ENCODE data around the gene CTF1.

The CTF1 gene

GRCh38 chr16:30910427-30911029, 14.1 kb downstream of the CTF1 start:
- no peaks in the 10 kb centered on the region for H3K9me3 ChIP-seq (ENCODE audit: control insufficient read depth, insufficient read depth, low read length)
- no peaks in the 10 kb centered on the region; the same call in 1 of the 2 replicates for H3K4me1 ChIP-seq (ENCODE audit: insufficient read depth, low read length)
- H3K36me3 ChIP-seq (ENCODE audit: insufficient read depth, low read length): no peaks in the 10 kb centered on the region
- H3K9ac ChIP-seq (ENCODE audit: low read depth, low read length): no peak overlapping the region

GRCh38 chr16:30912794-30913412, 16.5 kb downstream of the CTF1 start:
- Histone ChIP-seq H3K36me3 (ENCODE audit: insufficient read depth, low read length) (no peaks in the 10 kb centered on the region), H3K9ac (ENCODE audit: low read depth, low read length) (no peak overlapping the region), H3K4me1 (ENCODE audit: insufficient read depth, low read length) (peaks cover 3% of the 10 kb centered on the region; the same call in 1 of the 2 replicates), H3K9me3 (ENCODE audit: control insufficient read depth, insufficient read depth, low read length) (no peaks in the 10 kb centered on the region)

DNA sequence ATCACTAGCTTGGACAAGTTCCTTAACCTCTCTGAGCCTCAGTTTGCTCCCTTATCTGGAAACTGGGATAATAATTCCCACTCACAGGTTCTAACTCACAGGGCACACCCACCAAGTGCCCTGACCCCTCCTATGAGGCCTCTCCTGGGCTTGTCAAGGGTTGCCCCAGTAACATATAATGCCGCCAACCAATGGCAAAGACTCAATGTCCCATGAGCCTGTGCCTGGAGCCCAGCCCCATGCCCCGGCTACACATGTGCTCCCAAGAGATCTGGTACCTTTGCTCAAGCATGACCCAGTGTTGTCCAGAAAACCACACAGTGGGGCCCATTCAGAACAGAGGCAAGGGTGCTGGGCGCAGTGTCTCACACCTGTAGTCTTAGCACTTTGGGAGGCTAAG, 18.4 kb downstream of the CTF1 start:
- Histone ChIP-seq H3K9me3 (ENCODE audit: control insufficient read depth, insufficient read depth, low read length) (no peaks in the 10 kb centered on the region), H3K4me1 (ENCODE audit: insufficient read depth, low read length) (peaks cover 3% of the 10 kb centered on the region; the same call in 1 of the 2 replicates), H3K36me3 (ENCODE audit: insufficient read depth, low read length) (no peaks in the 10 kb centered on the region), H3K9ac (ENCODE audit: low read depth, low read length) (no peak overlapping the region)

- H3K4me1 ChIP-seq (ENCODE audit: insufficient read depth, low read length): peaks cover 3% of the 10 kb centered on the region; the same call in 1 of the 2 replicates
- H3K9ac ChIP-seq (ENCODE audit: low read depth, low read length): no peak overlapping the region
- H3K9me3 ChIP-seq (ENCODE audit: control insufficient read depth, insufficient read depth, low read length): no peaks in the 10 kb centered on the region
- no peaks in the 10 kb centered on the region for H3K36me3 ChIP-seq (ENCODE audit: insufficient read depth, low read length)
These were observed 22.2 kb downstream of the CTF1 start for GRCh38 chr16:30918614-30919013.

GRCh38 chr16:30920891-30921290, 24.5 kb downstream of the CTF1 start:
- no peak overlapping the region for H3K9ac ChIP-seq (ENCODE audit: low read depth, low read length)

DNA sequence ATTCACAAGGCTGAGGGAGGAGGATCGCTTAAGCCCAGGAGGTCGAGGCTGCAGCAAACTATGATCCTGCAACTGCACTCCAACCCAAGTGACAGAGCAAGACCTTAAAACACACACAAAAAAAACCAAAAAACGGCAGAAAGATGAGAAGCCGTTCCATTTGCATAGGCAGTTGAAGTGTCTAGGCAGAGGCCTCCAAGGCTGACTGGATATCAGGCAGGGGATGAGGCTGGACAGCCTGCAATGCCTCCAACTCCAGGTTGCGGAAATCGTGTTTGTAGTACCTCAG, 25.0 kb downstream of the CTF1 start:
- Histone ChIP-seq H3K9ac (ENCODE audit: low read depth, low read length) (peak overlapping the region; percentile 85; the same call in 1 of the 2 replicates), H3K36me3 (ENCODE audit: insufficient read depth, low read length) (no peaks in the 10 kb centered on the region), H3K4me1 (ENCODE audit: insufficient read depth, low read length) (no peaks in the 10 kb centered on the region; the same call in 1 of the 2 replicates), H3K9me3 (ENCODE audit: control insufficient read depth, insufficient read depth, low read length) (no peaks in the 10 kb centered on the region)

More at GRCh38 chr16:30920891-30921290, 24.5 kb downstream of the CTF1 start:
- Histone ChIP-seq H3K36me3 (ENCODE audit: insufficient read depth, low read length) (no peaks in the 10 kb centered on the region), H3K9me3 (ENCODE audit: control insufficient read depth, insufficient read depth, low read length) (no peaks in the 10 kb centered on the region), H3K4me1 (ENCODE audit: insufficient read depth, low read length) (peaks cover 3% of the 10 kb centered on the region; the same call in 1 of the 2 replicates)

DNA sequence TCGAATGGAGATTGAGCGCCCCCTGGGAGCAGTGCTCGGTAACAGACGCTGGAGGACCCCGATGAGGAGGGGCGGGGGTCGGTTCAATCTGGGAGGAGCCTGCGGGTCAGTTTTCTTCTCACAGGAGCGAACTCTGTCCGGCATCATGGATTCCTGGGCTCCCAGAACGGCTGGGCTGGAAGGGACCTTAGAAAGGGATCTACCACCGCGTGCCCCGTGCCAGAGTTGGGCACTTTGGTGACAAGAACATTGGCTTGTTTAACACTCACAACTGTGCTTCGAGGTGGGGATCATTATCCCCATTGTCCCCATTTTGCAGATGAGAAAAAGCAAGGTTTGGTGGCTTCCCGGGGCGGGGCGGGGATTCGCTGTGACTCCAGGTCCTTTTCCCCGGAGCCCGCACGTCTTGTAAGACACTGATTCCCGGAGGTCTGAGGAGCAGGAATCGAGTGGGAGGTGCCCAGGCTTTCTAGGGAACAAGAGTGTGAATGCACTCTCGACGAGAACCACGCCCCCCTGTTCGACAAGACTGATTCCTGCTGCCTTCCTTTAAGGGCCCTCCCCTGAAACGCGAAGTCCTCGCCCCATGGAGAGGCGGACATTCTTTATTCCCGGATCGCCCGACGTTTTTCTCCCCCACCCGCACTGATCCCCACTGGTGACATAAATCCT, 25.5 kb downstream of the CTF1 start:
- Histone ChIP-seq H3K9ac (ENCODE audit: low read depth, low read length) (peak overlapping the region; percentile 85), H3K36me3 (ENCODE audit: insufficient read depth, low read length) (no peaks in the 10 kb centered on the region), H3K9me3 (ENCODE audit: control insufficient read depth, insufficient read depth, low read length) (no peaks in the 10 kb centered on the region), H3K4me1 (ENCODE audit: insufficient read depth, low read length) (no peaks in the 10 kb centered on the region; the same call in 1 of the 2 replicates)

DNA sequence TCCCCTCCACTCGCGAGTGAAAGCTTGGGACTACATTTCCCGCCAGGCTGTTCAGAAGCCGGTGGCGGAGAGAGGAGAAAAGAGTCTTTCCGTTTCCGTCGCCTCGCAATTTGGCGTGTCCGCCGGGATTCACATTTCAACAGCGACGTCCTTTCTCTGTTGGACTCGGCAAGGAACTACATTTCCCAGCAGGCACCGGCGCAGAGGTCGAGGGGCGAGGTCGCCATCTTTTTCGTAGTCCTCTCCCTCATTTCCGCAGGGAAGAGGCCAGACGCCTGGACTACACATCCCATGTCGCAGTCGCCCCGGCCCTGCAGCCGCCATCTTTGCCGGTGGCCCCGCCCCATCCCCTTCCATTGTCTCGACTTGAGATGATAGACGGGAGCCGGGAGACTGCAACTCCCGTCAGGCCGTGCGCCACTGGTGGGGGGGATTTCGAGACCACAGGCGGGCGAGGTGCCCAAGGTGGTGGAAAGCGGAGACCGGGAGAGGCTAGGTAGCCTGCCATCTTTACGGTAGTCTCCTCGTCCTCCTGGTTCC, 26.1 kb downstream of the CTF1 start:
- Histone ChIP-seq H3K9me3 (ENCODE audit: control insufficient read depth, insufficient read depth, low read length) (no peaks in the 10 kb centered on the region), H3K36me3 (ENCODE audit: insufficient read depth, low read length) (no peaks in the 10 kb centered on the region), H3K4me1 (ENCODE audit: insufficient read depth, low read length) (no peaks in the 10 kb centered on the region; the same call in 1 of the 2 replicates), H3K9ac (ENCODE audit: low read depth, low read length) (peak overlapping the region; percentile 85)

DNA sequence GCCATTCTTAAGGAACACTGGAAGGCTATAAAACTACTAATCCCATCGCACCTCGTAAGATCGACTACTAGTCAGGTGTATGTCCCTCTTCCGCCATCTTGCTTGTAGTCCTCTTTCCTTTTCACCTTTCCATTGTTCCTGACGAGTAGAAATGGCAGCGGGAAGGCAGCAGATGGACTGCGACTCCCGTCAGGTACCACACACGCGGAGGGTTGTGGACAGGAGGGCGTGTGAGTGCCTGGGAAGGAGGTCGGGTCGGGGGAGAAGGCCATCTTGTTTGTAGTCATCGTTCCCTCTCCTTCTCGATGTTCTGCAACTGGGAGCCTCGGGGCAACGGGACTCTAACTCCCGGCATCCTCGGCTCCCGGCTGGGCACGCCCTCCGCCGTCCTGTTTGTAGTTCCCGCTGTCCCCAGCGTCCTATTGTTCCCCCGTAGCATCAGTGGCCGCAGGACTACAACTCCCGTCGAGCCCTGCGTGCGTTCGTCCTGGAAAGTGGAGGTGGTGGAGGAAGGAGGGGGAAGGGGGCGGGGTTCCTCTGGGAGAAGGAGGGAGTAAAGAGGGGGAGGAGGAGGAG, 26.6 kb downstream of the CTF1 start:
- no peaks in the 10 kb centered on the region for H3K9me3 ChIP-seq (ENCODE audit: control insufficient read depth, insufficient read depth, low read length)
- H3K4me1 ChIP-seq (ENCODE audit: insufficient read depth, low read length): no peaks in the 10 kb centered on the region; the same call in 1 of the 2 replicates
- peak overlapping the region; percentile 65 for H3K9ac ChIP-seq (ENCODE audit: low read depth, low read length)
- no peaks in the 10 kb centered on the region for H3K36me3 ChIP-seq (ENCODE audit: insufficient read depth, low read length)

DNA sequence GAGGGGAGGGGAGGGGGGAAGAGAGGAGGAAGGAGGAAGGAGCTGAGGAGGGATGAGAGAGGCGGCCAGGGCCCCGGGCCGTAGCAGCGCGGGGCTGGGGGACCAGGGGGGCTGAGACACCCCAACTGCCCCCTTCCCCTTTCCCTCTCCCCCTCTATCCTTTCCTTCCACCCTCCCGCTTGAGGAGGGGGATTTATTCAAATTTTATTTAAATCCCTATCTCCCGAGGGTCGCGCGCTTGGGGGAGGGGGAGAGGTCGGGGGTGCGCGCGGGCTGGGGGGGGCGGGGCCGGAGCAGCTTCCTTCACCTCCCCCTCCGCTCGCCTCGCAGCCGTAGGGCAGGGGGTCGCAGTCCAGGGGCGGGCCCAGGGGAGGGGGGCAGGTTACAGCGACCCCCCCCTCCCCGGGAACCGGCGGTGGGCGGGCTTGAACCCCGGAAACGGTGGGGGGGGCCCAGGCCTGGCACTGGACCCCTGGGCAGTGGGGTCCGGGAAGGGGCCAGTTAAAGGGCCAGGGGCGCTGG, 27.2 kb downstream of the CTF1 start, which contains the start of gene FBXL19:
Gene FBXL19, plus strand, starts transcription at position 19 of the 522 bp plus-strand sequence. CDS start 2,183 bp downstream, outside the sequence.
- Histone ChIP-seq H3K36me3 (ENCODE audit: insufficient read depth, low read length) (no peaks in the 10 kb centered on the region), H3K9me3 (ENCODE audit: control insufficient read depth, insufficient read depth, low read length) (no peaks in the 10 kb centered on the region), H3K4me1 (ENCODE audit: insufficient read depth, low read length) (no peaks in the 10 kb centered on the region; the same call in 1 of the 2 replicates), H3K9ac (ENCODE audit: low read depth, low read length) (peak within 1 kb of the TSS; percentile 85)

DNA sequence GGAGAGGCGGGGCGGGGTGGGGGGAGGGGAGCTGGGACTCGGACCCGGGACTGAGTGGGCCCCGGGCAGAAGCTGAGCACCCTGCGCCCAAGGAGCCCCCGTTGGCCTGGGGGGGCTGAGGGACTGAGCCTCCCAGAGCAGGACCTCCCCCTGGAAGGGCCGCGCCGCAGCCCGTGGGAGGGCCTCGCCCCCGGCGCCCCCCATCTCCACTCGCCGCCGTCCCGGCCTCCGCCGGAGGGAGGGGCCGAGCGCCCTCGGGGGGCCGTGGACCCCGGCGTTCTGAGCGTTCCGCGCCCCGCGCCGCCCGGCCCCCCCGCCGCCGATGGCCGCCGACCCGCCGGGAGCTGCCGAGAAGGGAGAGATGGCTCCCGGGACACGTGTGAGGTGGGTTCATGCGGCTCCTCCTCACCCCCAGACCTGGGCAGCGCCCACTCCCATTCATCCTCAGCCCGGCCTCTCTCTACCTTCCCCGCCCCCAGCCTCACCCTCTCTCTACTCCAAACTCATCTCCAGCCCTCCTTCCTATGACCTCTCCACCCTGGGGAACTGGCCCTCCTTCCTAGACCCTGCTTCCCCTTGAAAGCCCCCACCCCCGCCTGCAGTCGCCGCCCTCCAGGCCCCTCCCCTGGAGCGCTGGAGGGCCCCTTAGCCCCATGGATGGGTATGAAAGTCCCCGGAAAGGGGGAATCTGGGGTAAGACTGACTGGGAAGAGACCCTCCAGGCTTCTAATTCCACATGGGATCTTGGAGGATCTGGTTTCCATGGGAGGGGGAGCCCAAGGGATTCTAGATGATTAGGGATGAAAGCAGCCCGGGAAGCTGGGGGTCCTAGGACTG, 27.9 kb downstream of the CTF1 start:
- Histone ChIP-seq H3K4me1 (ENCODE audit: insufficient read depth, low read length) (no peaks in the 10 kb centered on the region; the same call in 1 of the 2 replicates), H3K9me3 (ENCODE audit: control insufficient read depth, insufficient read depth, low read length) (no peaks in the 10 kb centered on the region), H3K36me3 (ENCODE audit: insufficient read depth, low read length) (no peaks in the 10 kb centered on the region), H3K9ac (ENCODE audit: low read depth, low read length) (peak overlapping the region; percentile 49)

DNA sequence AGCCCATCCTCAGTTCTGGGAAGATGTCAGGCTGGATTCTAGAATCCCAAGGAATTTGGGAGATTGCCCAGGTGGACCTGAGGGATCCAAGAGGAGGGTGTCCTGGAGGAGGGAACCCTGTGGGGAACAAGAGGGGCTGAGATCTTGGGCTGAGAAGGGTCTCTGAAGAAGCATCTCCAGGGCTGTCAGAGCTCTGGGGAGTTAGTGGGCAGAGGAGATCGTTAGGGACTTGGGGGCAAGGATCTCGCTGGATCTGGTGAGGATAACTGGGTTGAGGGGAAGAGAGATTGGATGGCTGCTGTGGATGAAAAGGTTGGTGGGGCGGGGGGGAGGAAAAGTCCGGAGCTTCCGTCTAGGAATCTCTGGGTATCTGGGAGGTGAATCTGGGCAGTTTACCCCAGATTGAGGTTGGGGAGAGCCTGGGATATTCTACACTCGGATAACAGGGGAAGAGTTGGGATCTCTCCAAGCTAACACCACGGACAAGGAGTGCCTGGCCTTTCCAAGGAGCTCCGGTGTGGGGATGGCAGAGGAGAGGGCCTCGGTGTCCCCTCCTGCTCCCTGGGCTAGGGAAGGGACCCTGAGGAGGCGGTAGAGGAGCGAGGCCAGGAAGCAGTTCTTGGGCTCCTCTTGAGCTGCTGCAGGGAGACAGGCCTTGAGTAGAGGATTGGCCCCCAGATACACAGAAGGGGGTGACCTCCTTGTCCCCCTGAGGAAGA, 28.7 kb downstream of the CTF1 start:
- Histone ChIP-seq H3K4me1 (ENCODE audit: insufficient read depth, low read length) (no peaks in the 10 kb centered on the region; the same call in 1 of the 2 replicates), H3K36me3 (ENCODE audit: insufficient read depth, low read length) (no peaks in the 10 kb centered on the region), H3K9me3 (ENCODE audit: control insufficient read depth, insufficient read depth, low read length) (no peaks in the 10 kb centered on the region), H3K9ac (ENCODE audit: low read depth, low read length) (peak overlapping the region; percentile 49; the same call in 1 of the 2 replicates)

DNA sequence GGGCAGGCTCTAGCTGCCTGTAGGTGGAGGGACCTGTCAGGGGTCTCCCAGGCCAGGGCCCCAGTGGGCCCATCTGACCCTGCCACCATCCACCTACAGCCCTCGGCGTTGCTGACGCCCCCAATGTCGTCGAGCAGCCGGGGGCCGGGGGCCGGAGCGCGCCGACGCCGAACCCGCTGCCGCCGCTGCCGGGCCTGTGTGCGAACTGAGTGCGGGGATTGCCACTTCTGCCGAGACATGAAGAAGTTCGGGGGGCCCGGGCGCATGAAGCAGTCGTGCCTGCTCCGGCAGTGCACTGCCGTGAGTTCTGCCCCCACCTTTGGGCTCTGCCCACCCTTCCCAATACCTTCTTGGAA, 29.2 kb downstream of the CTF1 start:
- Histone ChIP-seq H3K9me3 (ENCODE audit: control insufficient read depth, insufficient read depth, low read length) (no peaks in the 10 kb centered on the region), H3K9ac (ENCODE audit: low read depth, low read length) (no peak overlapping the region), H3K4me1 (ENCODE audit: insufficient read depth, low read length) (no peaks in the 10 kb centered on the region; the same call in 1 of the 2 replicates), H3K36me3 (ENCODE audit: insufficient read depth, low read length) (no peaks in the 10 kb centered on the region)

Measured in ES-I3 (cell line).